Tibial artery (tissue), 4 donors: ENCODE data around the gene UGT1A7.

Experiments used
- DNase-seq, 2 donors: peaks; one replicate each; pipeline ENCODE4 v3.0.0-alpha.2; 2019
- H3K27ac ChIP-seq, 2 donors: fragments of 200-600 bp; sonication (generic) in 1 of 2; 1 replicate in 1 of 2; 2 replicates in 1 of 2; pipeline ENCODE4 v1.5.1; 2018 to 2019; ENCODE audit warnings: mild to moderate bottlenecking in 1 of 2
- H3K27me3 ChIP-seq, 2 donors: fragments of 200-600 bp; sonication (generic) in 1 of 2; one replicate each; pipeline versions ENCODE4 v1.5.1 to v1.6.0; 2016 to 2019
- H3K36me3 ChIP-seq, 3 donors: fragments of 200-600 bp; sonication (generic) in 2 of 3; one replicate each; pipeline ENCODE4 v1.5.1; 2016 to 2019; ENCODE audit warnings: mild to moderate bottlenecking in 2 of 3
- H3K4me1 ChIP-seq, 4 donors: fragments of 200-600 bp; sonication (generic) in 2 of 4; 1 replicate in 3 of 4; 2 replicates in 1 of 4; pipeline ENCODE4 v1.5.1; 2016 to 2019
- H3K4me3 ChIP-seq, 2 donors: fragments of 200-600 bp; sonication (generic) in 1 of 2; 1 replicate in 1 of 2; 2 replicates in 1 of 2; pipeline ENCODE4 v1.5.1; 2018 to 2019; ENCODE audit warnings: mild to moderate bottlenecking in 2 of 2
- H3K9me3 ChIP-seq, 3 donors: fragments of 200-600 bp; sonication (generic) in 1 of 3; one replicate each; pipeline ENCODE4 v1.5.1; 2016 to 2019
- CTCF ChIP-seq, 2 experiments: fragments of 200-600 bp in 1 of 2; fragments of 450-650 bp in 1 of 2; IDR thresholded peaks; one replicate each; pipeline ENCODE4 v1.5.1; 2017 to 2019; ENCODE audit warnings: antibody characterized with exemption in 2 of 2, mild to moderate bottlenecking in 1 of 2, moderate library complexity in 1 of 2
- intact Hi-C: fragments of 100-400 bp; cut with DNase I; formaldehyde crosslinking; loops from one replicate; pipeline ENCODE4 v1.15.0; 2023; ENCODE audit warnings: low total_unique reads

Gene UGT1A7

GRCh38 chr2:233811087-233811486 lies 129.4 kb downstream of the UGT1A7 start:
- Histone ChIP-seq H3K27me3 (peaks cover 0 to 9% of the 10 kb centered on the region in 2 donors), H3K36me3 (no peaks in the 10 kb centered on the region), H3K4me3 (no peak overlapping the region), H3K4me1 (no peaks in the 10 kb centered on the region), H3K9me3 (no peaks in the 10 kb centered on the region), H3K27ac (no peak overlapping the region)
- no peak for TF ChIP-seq CTCF (IDR thresholded peaks at IDR 0.05)
- intact Hi-C loops, result no loop called here
- DNase-seq, result peak in 1 of 2 donors; percentile 29

- no peak for TF ChIP-seq CTCF (IDR thresholded peaks at IDR 0.05)
- Histone ChIP-seq H3K4me1 (no peaks in the 10 kb centered on the region), H3K27me3 (peaks cover 0 to 9% of the 10 kb centered on the region in 2 donors), H3K9me3 (peaks cover 0 to 4% (median 0%) of the 10 kb centered on the region in 3 donors), H3K36me3 (no peaks in the 10 kb centered on the region), H3K4me3 (no peak overlapping the region), H3K27ac (no peak overlapping the region)
- DNase-seq, result peak in 1 of 2 donors; percentile 7
- intact Hi-C loops, result no loop called here
Measured at GRCh38 chr2:233811732-233812131, 130.0 kb downstream of the UGT1A7 start.

GRCh38 chr2:233813236-233814055 lies 131.7 kb downstream of the UGT1A7 start:
- Histone ChIP-seq H3K4me1 (no peaks in the 10 kb centered on the region), H3K36me3 (no peaks in the 10 kb centered on the region), H3K27me3 (peaks cover 0 to 5% of the 10 kb centered on the region in 2 donors), H3K27ac (no peak overlapping the region), H3K4me3 (no peak overlapping the region), H3K9me3 (peaks cover 0 to 4% (median 0%) of the 10 kb centered on the region in 3 donors)
- DNase-seq, result peak; percentile 10 to 38
- TF ChIP-seq CTCF (IDR thresholded peaks at IDR 0.05), result no peak
- intact Hi-C loops, result no loop called here

GRCh38 chr2:233814056-233814835 lies 132.5 kb downstream of the UGT1A7 start:
- no peaks in the 10 kb centered on the region for H3K36me3 ChIP-seq
- H3K9me3 ChIP-seq, result peaks cover 0 to 4% (median 0%) of the 10 kb centered on the region in 3 donors
- H3K27ac ChIP-seq, result no peak overlapping the region
- no peaks in the 10 kb centered on the region for H3K4me1 ChIP-seq
- peaks cover 0 to 3% of the 10 kb centered on the region in 2 donors for H3K27me3 ChIP-seq
- peak; percentile 12 to 45 for DNase-seq
- TF ChIP-seq CTCF (IDR thresholded peaks at IDR 0.05), result no peak
- intact Hi-C loops, result no loop called here
- H3K4me3 ChIP-seq, result no peak overlapping the region

GRCh38 chr2:233815861-233816260 lies 134.2 kb downstream of the UGT1A7 start:
- Histone ChIP-seq H3K27me3 (peaks cover 0 to 3% of the 10 kb centered on the region in 2 donors), H3K4me3 (no peak overlapping the region), H3K4me1 (no peaks in the 10 kb centered on the region), H3K9me3 (peaks cover 0 to 4% (median 0%) of the 10 kb centered on the region in 3 donors), H3K27ac (no peak overlapping the region), H3K36me3 (no peaks in the 10 kb centered on the region)
- DNase-seq, result no peak
- intact Hi-C loops, result no loop called here
- TF ChIP-seq CTCF (IDR thresholded peaks at IDR 0.05), result no peak
